ENCODE results near the gene KLHDC4. TPM values are rescaled to one million over a fixed set of nuclear protein-coding genes. Genes with fewer than 3 reads are reported as not detected.
A peak's percentile ranks its signal among the peaks of the same experiment; 100 is the strongest.

KLHDC4 gene
- polyA plus RNA-seq, 3 donors, result 11.2 to 26.4 (median 12.6) TPM

GRCh38 chr16:87795336-87795735 lies 29.6 kb upstream of the KLHDC4 start:
- H3K9ac ChIP-seq (ENCODE audit: insufficient read depth, low read length, poor library complexity, severe bottlenecking), result no peak overlapping the region
- WGBS (ENCODE audit: insufficient coverage), result 100% methylated on average over 1 of the region's 12 CpGs
- intact Hi-C loops (cut with micrococcal nuclease), result no loop called here

GRCh38 chr16:87794485-87795078 lies 28.8 kb upstream of the KLHDC4 start:
- intact Hi-C loops (cut with micrococcal nuclease), result no loop called here
- TF ChIP-seq CTCF (IDR thresholded peaks at IDR 0.05), result no peak
- peaks cover 0 to 3% (median 1%) of the 10 kb centered on the region in 3 donors for H3K27me3 Mint-ChIP-seq (ENCODE audit: low read depth in 3 of 3)

More at GRCh38 chr16:87795336-87795735, 29.6 kb upstream of the KLHDC4 start:
- Histone ChIP-seq H3K4me2 (replicated peaks; ENCODE audit: extremely low read depth, low read length, poor library complexity, severe bottlenecking) (no peak overlapping the region), H3K27ac (ENCODE audit: low read depth in 1 of 2, low read length in 2 of 2) (no peak overlapping the region), H2AFZ (ENCODE audit: insufficient read depth, low read depth, low read length, poor library complexity, severe bottlenecking) (no peak overlapping the region), H3K27me3 (ENCODE audit: control insufficient read depth in 2 of 2, insufficient read depth in 2 of 2, low read length in 2 of 2) (no peaks in the 10 kb centered on the region), H3K79me2 (ENCODE audit: insufficient read depth, low read length) (no peaks in the 10 kb centered on the region), H3K36me3 (replicated peaks in 1 of 2; ENCODE audit: control insufficient read depth in 1 of 2, insufficient read depth in 2 of 2, low read length in 2 of 2) (no peaks in the 10 kb centered on the region), H4K20me1 (ENCODE audit: insufficient read depth, low read length) (no peaks in the 10 kb centered on the region), H3K4me3 (replicated peaks in 1 of 3; ENCODE audit: low read depth in 2 of 3, low read length in 3 of 3) (no peak overlapping the region), H3K4me1 (ENCODE audit: control insufficient read depth in 1 of 2, insufficient read depth in 2 of 2, low read length in 2 of 2) (peaks cover 12 to 16% of the 10 kb centered on the region in 2 donors), H3K9me3 (replicated peaks in 1 of 2; ENCODE audit: control insufficient read depth in 1 of 2, insufficient read depth in 1 of 2, low read length in 2 of 2) (no peaks in the 10 kb centered on the region)
- no peak for TF ChIP-seq CTCF (IDR thresholded peaks at IDR 0.05)
- no peak overlapping the region for H3K27ac Mint-ChIP-seq
- DNase-seq, result no peak
- no peak overlapping the region for H3K4me3 Mint-ChIP-seq
- no peaks in the 10 kb centered on the region for H3K36me3 Mint-ChIP-seq
- peaks cover 0 to 4% (median 0%) of the 10 kb centered on the region in 7 donors for H3K9me3 Mint-ChIP-seq
- peaks cover 12% of the 10 kb centered on the region for H3K4me1 Mint-ChIP-seq
- peaks cover 1 to 3% (median 2%) of the 10 kb centered on the region in 3 donors for H3K27me3 Mint-ChIP-seq (ENCODE audit: low read depth in 3 of 3)

More at GRCh38 chr16:87794485-87795078, 28.8 kb upstream of the KLHDC4 start:
- H3K36me3 Mint-ChIP-seq, result no peaks in the 10 kb centered on the region
- peaks cover 0 to 2% (median 0%) of the 10 kb centered on the region in 7 donors for H3K9me3 Mint-ChIP-seq
- Histone ChIP-seq H2AFZ (ENCODE audit: insufficient read depth, low read depth, low read length, poor library complexity, severe bottlenecking) (peak overlapping the region; percentile 24), H3K4me2 (replicated peaks; ENCODE audit: extremely low read depth, low read length, poor library complexity, severe bottlenecking) (no peak overlapping the region), H3K4me1 (ENCODE audit: control insufficient read depth in 1 of 2, insufficient read depth in 2 of 2, low read length in 2 of 2) (peaks cover 12 to 16% of the 10 kb centered on the region in 2 donors), H3K79me2 (ENCODE audit: insufficient read depth, low read length) (no peaks in the 10 kb centered on the region), H3K9me3 (replicated peaks in 1 of 2; ENCODE audit: control insufficient read depth in 1 of 2, insufficient read depth in 1 of 2, low read length in 2 of 2) (no peaks in the 10 kb centered on the region), H3K27ac (ENCODE audit: low read depth in 1 of 2, low read length in 2 of 2) (no peak overlapping the region), H3K4me3 (replicated peaks in 1 of 3; ENCODE audit: low read depth in 2 of 3, low read length in 3 of 3) (no peak overlapping the region), H3K36me3 (replicated peaks in 1 of 2; ENCODE audit: control insufficient read depth in 1 of 2, insufficient read depth in 2 of 2, low read length in 2 of 2) (no peaks in the 10 kb centered on the region), H4K20me1 (ENCODE audit: insufficient read depth, low read length) (no peaks in the 10 kb centered on the region), H3K27me3 (ENCODE audit: control insufficient read depth in 2 of 2, insufficient read depth in 2 of 2, low read length in 2 of 2) (no peaks in the 10 kb centered on the region), H3K9ac (ENCODE audit: insufficient read depth, low read length, poor library complexity, severe bottlenecking) (no peak overlapping the region)
- WGBS (ENCODE audit: insufficient coverage), result 84% methylated on average over 7 of the region's 14 CpGs
- no peak for DNase-seq
- H3K4me3 Mint-ChIP-seq, result no peak overlapping the region
- no peak overlapping the region for H3K27ac Mint-ChIP-seq
- H3K4me1 Mint-ChIP-seq, result peaks cover 12% of the 10 kb centered on the region

Measured in CD14-positive monocyte (primary cell).